Endothelial cell (in vitro differentiated cells): Measurements from ENCODE around the gene FAM98C. TPM values are rescaled to one million over a fixed set of nuclear protein-coding genes. Genes with fewer than 3 reads are reported as not detected.

Source experiments
- DNase-seq: peaks from one replicate; pipeline ENCODE4 v3.0.0; 2021; ENCODE audit warnings: low spot score
- H3K27ac Mint-ChIP-seq: one replicate; pipeline ENCODE4 v1.8.0; 2021; ENCODE audit warnings: mixed read lengths, inconsistent platforms; ENCODE audit not compliant: unreplicated experiment
- H3K27me3 Mint-ChIP-seq: one replicate; pipeline ENCODE4 v1.8.0; 2021; ENCODE audit warnings: mild to moderate bottlenecking, moderate library complexity, mixed read lengths, inconsistent platforms; ENCODE audit not compliant: unreplicated experiment
- H3K36me3 Mint-ChIP-seq: one replicate; pipeline ENCODE4 v1.8.0; 2021; ENCODE audit warnings: mild to moderate bottlenecking, low read depth, mixed read lengths, inconsistent platforms; ENCODE audit not compliant: unreplicated experiment
- H3K4me1 Mint-ChIP-seq: one replicate; pipeline ENCODE4 v1.8.0; 2021; ENCODE audit warnings: mild to moderate bottlenecking, mixed read lengths, inconsistent platforms; ENCODE audit not compliant: unreplicated experiment
- H3K4me3 Mint-ChIP-seq: one replicate; pipeline ENCODE4 v1.8.0; 2021; ENCODE audit warnings: mild to moderate bottlenecking, mixed read lengths, inconsistent platforms; ENCODE audit not compliant: unreplicated experiment
- H3K9me3 Mint-ChIP-seq: one replicate; pipeline ENCODE4 v1.8.0; 2021; ENCODE audit warnings: mixed read lengths, inconsistent platforms; ENCODE audit not compliant: unreplicated experiment
- total RNA-seq: library from RNA; stranded (reverse); fragmentation: NEBNext Ultra II Directional; extraction: Animal tissue kit (Norgen Biotek cat#: 25700); gene quantifications from one replicate; pipeline ENCODE4 v1.2.1, GENCODE V29; 2021; ENCODE audit not compliant: unreplicated experiment
- TF ChIP-seq, protein P1 (sequence below): fragments of 200-600 bp; sonication (generic); IDR thresholded peaks from one replicate; pipeline ENCODE4 v1.5.0; 2021; ENCODE audit warnings: antibody characterized with exemption; ENCODE audit not compliant: unreplicated experiment

Gene FAM98C
- total RNA-seq, 1 donor from 2014 or later: 10.6 TPM

DNA sequence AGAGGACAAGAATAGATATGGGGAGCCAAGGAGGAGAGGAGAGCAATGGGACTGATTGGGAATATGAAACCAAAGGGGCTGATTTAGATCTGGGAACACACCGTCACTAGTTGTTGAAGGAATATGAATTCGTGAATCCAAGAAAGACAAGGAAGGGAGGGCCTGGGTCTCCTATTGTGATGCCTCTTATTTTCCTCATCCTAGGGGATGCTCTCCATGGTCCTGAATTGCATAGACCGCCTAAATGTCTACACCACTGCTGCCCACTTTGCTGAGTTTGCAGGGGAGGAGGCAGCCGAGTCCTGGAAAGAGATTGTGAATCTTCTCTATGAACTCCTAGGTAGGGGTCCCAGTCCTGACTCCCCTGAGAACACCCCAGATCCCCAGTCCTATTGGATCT is 52.1 kb downstream of the FAM98C start:
- H3K27me3 Mint-ChIP-seq: peaks cover 12% of the 10 kb centered on the region
- DNase-seq: peak; percentile 44
- H3K4me1 Mint-ChIP-seq: no peaks in the 10 kb centered on the region
- H3K9me3 Mint-ChIP-seq: no peaks in the 10 kb centered on the region
- TF ChIP-seq, protein P1, sequence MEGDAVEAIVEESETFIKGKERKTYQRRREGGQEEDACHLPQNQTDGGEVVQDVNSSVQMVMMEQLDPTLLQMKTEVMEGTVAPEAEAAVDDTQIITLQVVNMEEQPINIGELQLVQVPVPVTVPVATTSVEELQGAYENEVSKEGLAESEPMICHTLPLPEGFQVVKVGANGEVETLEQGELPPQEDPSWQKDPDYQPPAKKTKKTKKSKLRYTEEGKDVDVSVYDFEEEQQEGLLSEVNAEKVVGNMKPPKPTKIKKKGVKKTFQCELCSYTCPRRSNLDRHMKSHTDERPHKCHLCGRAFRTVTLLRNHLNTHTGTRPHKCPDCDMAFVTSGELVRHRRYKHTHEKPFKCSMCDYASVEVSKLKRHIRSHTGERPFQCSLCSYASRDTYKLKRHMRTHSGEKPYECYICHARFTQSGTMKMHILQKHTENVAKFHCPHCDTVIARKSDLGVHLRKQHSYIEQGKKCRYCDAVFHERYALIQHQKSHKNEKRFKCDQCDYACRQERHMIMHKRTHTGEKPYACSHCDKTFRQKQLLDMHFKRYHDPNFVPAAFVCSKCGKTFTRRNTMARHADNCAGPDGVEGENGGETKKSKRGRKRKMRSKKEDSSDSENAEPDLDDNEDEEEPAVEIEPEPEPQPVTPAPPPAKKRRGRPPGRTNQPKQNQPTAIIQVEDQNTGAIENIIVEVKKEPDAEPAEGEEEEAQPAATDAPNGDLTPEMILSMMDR: no peak
- H3K27ac Mint-ChIP-seq: no peak overlapping the region
- no peak overlapping the region for H3K4me3 Mint-ChIP-seq
- H3K36me3 Mint-ChIP-seq: peaks cover 11% of the 10 kb centered on the region

- TF ChIP-seq, protein P1: no peak
Measured at GRCh38 chr19:38457202-38457601, 54.3 kb downstream of the FAM98C start.

GRCh38 chr19:38457690-38458405 is 55.0 kb downstream of the FAM98C start:
- no peaks in the 10 kb centered on the region for H3K4me1 Mint-ChIP-seq
- H3K27ac Mint-ChIP-seq: peak overlapping the region; percentile 48
- DNase-seq: no peak
- H3K27me3 Mint-ChIP-seq: peaks cover 6% of the 10 kb centered on the region
- no peaks in the 10 kb centered on the region for H3K9me3 Mint-ChIP-seq
- TF ChIP-seq, protein P1: no peak
- no peak overlapping the region for H3K4me3 Mint-ChIP-seq
- H3K36me3 Mint-ChIP-seq: peaks cover 7% of the 10 kb centered on the region

More at GRCh38 chr19:38457202-38457601, 54.3 kb downstream of the FAM98C start:
- H3K27ac Mint-ChIP-seq: no peak overlapping the region
- H3K36me3 Mint-ChIP-seq: peaks cover 7% of the 10 kb centered on the region
- no peaks in the 10 kb centered on the region for H3K9me3 Mint-ChIP-seq
- H3K4me3 Mint-ChIP-seq: no peak overlapping the region
- no peak for DNase-seq
- H3K4me1 Mint-ChIP-seq: no peaks in the 10 kb centered on the region
- H3K27me3 Mint-ChIP-seq: peaks cover 9% of the 10 kb centered on the region

Other genes starting within 250 kb of the FAM98C start
- 6.0 TPM for gene DPF1, start 178.9 kb upstream of the FAM98C start, total RNA-seq
- gene PPP1R14A, start 146.7 kb upstream of the FAM98C start, total RNA-seq: 2.1 TPM
- 93.4 TPM for gene SPINT2, start 138.5 kb upstream of the FAM98C start, total RNA-seq
- 2.7 TPM for gene C19orf33, start 98.8 kb upstream of the FAM98C start, total RNA-seq
- gene YIF1B, start 87.1 kb upstream of the FAM98C start, total RNA-seq: 55.2 TPM
- 15.8 TPM for gene KCNK6, start 83.2 kb upstream of the FAM98C start, total RNA-seq
- gene CATSPERG, start 67.3 kb upstream of the FAM98C start, total RNA-seq: 3.2 TPM
- gene PSMD8, start 28.5 kb upstream of the FAM98C start, total RNA-seq: 137 TPM
- 0.74 TPM for gene GGN, start 15.1 kb upstream of the FAM98C start, total RNA-seq
- gene SPRED3, start 14.4 kb upstream of the FAM98C start, total RNA-seq: 3.2 TPM
- gene RASGRP4, start 23.1 kb downstream of the FAM98C start, total RNA-seq: 8.1 TPM
- gene RYR1, start 30.6 kb downstream of the FAM98C start, total RNA-seq: 1.3 TPM
- gene MAP4K1, start 214.9 kb downstream of the FAM98C start, total RNA-seq: 7.5 TPM
- 469 TPM for gene EIF3K, start 216.1 kb downstream of the FAM98C start, total RNA-seq
- 744 TPM for gene ACTN4, start 244.6 kb downstream of the FAM98C start, total RNA-seq